Measurements from ENCODE around the gene HOTAIR. TPM values are rescaled to one million over a fixed set of nuclear protein-coding genes. Genes with fewer than 3 reads are reported as not detected.

Gene HOTAIR
- total RNA-seq, 4 donors from 2014 or later: 0.31 TPM; not detected in 3

DNA sequence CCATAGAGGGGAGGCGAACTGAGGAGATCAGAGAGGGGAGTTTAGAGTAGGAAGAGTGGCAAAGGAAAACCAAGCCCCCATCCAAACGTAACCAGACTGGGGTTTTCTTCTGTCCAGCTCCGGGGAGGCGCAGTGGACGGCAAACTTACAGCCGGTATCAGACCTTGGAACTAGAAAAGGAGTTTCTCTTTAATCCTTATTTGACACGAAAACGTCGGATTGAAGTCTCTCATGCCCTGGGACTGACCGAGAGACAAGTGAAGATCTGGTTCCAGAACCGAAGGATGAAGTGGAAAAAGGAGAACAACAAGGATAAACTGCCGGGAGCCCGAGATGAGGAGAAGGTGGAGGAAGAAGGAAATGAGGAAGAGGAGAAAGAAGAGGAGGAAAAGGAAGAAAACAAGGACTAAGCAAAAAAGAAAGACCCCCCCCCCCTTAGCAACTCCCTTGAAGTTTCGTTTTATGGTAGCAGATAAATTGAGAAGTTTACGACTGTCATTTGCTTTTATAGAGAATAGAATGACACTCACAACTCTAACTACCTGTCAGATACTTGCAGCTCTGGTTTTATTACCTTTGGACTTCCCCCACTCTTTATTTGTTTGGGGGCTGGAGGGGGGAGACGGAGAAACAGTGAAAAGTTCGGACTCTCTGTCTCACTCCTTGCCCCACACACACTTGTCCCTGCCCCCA is 36.4 kb upstream of the HOTAIR start:
- TF ChIP-seq POLR2AphosphoS5 (IDR thresholded peaks at IDR 0.05): no peak
- no peak for TF ChIP-seq EP300 (IDR thresholded peaks at IDR 0.05)
- TF ChIP-seq POLR2A (IDR thresholded peaks at IDR 0.05): no peak
- TF ChIP-seq CTCF (IDR thresholded peaks at IDR 0.05): no peak
- Histone ChIP-seq H3K27ac (no peak overlapping the region), H3K4me3 (no peak overlapping the region), H3K27me3 (peaks cover 99% of the 10 kb centered on the region), H3K4me1 (peaks cover 0 to 31% (median 15%) of the 10 kb centered on the region in 3 donors), H3K9me3 (no peaks in the 10 kb centered on the region), H3K36me3 (no peaks in the 10 kb centered on the region)
- 3 to 6% methylated on average over 14 to 16 of the region's 17 CpGs for WGBS, 2 donors (ENCODE audit: low coverage in 1 of 2)
- no peak for ATAC-seq

DNA sequence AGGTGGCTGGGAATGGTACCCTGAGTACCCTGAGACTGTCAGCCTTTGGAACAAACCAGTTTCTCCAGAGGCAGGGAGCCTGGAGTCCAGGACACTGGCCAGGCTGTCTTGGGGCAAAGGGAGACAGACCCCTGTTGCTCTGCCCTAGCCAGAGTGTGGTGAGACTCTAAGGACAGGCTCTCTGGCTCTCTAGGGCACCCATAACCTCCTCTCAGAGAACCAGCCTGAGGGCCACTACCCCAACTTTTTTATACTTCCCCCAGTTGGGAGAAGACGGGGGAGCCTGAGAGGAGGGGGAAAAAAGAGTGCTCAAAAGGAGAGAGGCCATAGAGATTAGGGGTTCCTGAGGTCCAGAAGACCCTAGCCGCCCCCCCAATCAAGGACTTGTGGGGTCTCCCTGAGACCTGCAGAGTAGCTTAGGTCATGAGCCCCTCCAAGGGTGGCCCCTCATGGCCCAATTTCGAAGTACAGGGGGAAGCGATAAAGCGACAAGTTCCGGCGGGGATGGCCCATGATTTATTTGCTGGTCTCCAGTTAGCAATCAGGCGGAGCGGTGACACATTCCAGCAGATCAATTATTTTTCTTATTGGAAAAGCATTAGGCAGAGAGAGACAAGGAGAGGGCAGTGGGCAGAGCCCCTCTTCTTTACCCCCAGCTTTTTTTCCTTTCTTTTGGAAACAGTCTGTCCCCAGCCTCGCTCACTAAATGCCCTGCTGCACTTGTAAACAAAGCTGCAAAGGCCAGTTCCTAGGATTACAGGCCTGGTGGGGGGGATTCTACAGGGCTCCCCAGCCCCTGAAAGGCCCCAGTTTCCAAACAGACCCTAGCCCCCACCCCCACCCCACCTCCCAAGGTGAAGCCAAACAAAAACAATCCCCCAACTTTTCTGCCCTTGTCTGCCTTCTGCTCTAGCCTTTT is 35.6 kb upstream of the HOTAIR start:
- WGBS, 2 donors (ENCODE audit: low coverage in 1 of 2): 7 to 18% methylated on average over 3 to 7 of the region's 10 CpGs
- H3K4me3 ChIP-seq: no peak overlapping the region
- no peak for ATAC-seq
- H3K27ac ChIP-seq: no peak overlapping the region
- H3K4me1 ChIP-seq: peaks cover 0 to 38% (median 17%) of the 10 kb centered on the region in 3 donors
- H3K9me3 ChIP-seq: no peaks in the 10 kb centered on the region
- H3K27me3 ChIP-seq: peaks cover 99% of the 10 kb centered on the region
- TF ChIP-seq CTCF (IDR thresholded peaks at IDR 0.05): no peak
- TF ChIP-seq POLR2AphosphoS5 (IDR thresholded peaks at IDR 0.05): no peak
- TF ChIP-seq POLR2A (IDR thresholded peaks at IDR 0.05): no peak
- no peak for TF ChIP-seq EP300 (IDR thresholded peaks at IDR 0.05)
- no peaks in the 10 kb centered on the region for H3K36me3 ChIP-seq

GRCh38 chr12:54009171-54010052 is 34.7 kb upstream of the HOTAIR start:
- peak; percentile 26 for ATAC-seq
- H3K27ac ChIP-seq: no peak overlapping the region
- peaks cover 99% of the 10 kb centered on the region for H3K27me3 ChIP-seq

GRCh38 chr12:54008260-54008552 is 33.5 kb upstream of the HOTAIR start:
- Histone ChIP-seq H3K27ac (no peak overlapping the region), H3K9me3 (no peaks in the 10 kb centered on the region), H3K4me1 (peaks cover 0 to 30% (median 11%) of the 10 kb centered on the region in 3 donors), H3K27me3 (peaks cover 99% of the 10 kb centered on the region), H3K36me3 (no peaks in the 10 kb centered on the region), H3K4me3 (no peak overlapping the region)
- WGBS, 2 donors (ENCODE audit: low coverage in 1 of 2): 60% methylated on average over 1 of the region's 2 CpGs; no CpG with 5 or more reads in 1 of the 2 donors
- ATAC-seq: no peak
- TF ChIP-seq POLR2AphosphoS5 (IDR thresholded peaks at IDR 0.05): no peak
- TF ChIP-seq POLR2A (IDR thresholded peaks at IDR 0.05): no peak
- TF ChIP-seq CTCF (IDR thresholded peaks at IDR 0.05): no peak
- TF ChIP-seq EP300 (IDR thresholded peaks at IDR 0.05): no peak

More at GRCh38 chr12:54009171-54010052, 34.7 kb upstream of the HOTAIR start:
- no peak for TF ChIP-seq POLR2AphosphoS5 (IDR thresholded peaks at IDR 0.05)
- no peak for TF ChIP-seq CTCF (IDR thresholded peaks at IDR 0.05)
- no peak for TF ChIP-seq POLR2A (IDR thresholded peaks at IDR 0.05)
- TF ChIP-seq EP300 (IDR thresholded peaks at IDR 0.05): no peak
- Histone ChIP-seq H3K4me3 (peak overlapping the region in 1 of 2 donors; percentile 34), H3K9me3 (no peaks in the 10 kb centered on the region), H3K4me1 (peaks cover 0 to 35% (median 14%) of the 10 kb centered on the region in 3 donors), H3K36me3 (no peaks in the 10 kb centered on the region)
- WGBS, 2 donors (ENCODE audit: low coverage in 1 of 2): 2% methylated on average over 13 to 25 of the region's 51 CpGs
